ENCODE data around the gene MAB21L3.
A peak's percentile ranks its signal among the peaks of the same experiment; 100 is the strongest.

The MAB21L3 gene

DNA sequence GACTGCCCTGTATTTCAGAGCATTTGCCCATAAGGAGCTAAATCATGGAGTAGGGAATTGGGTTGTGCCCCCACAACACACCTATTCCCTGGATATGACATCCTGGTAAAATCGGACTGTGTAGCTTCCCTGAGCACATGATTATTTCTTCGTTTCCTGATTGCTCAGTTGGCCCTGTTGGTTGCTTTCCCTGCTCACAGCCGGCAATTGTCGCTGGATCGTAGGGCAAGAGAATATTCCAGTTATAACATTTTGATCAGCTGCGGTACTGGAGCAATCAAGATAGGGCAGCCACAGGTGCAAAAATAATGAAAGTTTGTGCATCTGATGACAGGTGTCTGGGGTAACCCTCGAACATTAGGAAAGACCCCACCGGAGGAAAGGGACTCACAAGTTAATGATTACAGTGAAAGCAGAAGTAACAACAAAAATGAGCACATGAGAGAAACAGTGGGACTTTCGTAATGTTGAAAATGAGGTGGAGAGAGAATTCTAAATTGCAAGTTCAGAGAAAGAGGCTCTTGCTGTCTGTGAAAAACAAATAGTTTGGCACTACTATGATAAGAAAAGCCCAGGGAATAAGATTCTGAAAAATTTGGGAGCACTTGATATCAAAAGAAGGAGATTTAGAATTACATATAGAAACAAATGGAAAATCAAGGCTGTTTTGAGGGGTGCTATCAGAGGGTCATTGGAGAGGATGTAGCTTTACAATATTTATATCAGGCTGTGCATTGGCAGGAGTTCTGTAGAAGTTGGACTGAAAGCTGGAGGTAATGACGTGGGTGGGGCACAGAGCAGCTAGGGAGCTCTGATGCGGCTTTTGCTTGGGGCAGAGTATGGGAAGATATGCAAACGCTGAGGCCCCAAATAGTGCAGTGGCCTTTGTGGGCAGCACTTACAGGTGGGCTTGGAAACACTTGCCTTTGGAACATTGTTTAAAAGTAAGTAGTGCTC lies at the start of gene MAB21L3:
Gene MAB21L3 (plus strand): TSS at position 833 of the 957 bp plus-strand sequence. CDS start 1,217 bp downstream, outside the sequence.
- TF ChIP-seq POLR2A (IDR thresholded peaks at IDR 0.05; ENCODE audit: low read length) (no peak), GATA1 (IDR thresholded peaks at IDR 0.05; ENCODE audit: low read depth, low read length) (no peak)
- DNase-seq, result no peak

DNA sequence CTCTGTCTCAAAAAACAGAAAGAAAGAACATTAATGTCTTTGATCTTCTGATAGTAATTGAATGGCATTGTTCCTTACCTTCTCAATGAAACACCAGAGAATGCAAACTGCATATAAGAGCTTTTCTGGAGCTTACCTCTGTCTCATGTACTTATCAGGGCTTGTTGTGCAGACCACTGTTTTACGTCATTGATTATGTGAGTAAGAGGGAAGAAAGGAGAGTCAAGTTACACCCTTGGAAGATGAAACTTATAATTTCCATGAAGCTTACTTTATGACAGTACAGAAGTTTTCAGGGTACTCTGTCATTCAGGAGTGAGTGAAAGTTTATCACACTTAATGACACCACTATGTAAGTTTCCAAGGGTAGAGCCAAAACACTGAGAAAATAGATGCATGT lies 49.0 kb upstream of the MAB21L3 start:
- no peak for DNase-seq
- TF ChIP-seq POLR2A (IDR thresholded peaks at IDR 0.05; ENCODE audit: low read length) (no peak), GATA1 (IDR thresholded peaks at IDR 0.05; ENCODE audit: low read depth, low read length) (no peak)

DNA sequence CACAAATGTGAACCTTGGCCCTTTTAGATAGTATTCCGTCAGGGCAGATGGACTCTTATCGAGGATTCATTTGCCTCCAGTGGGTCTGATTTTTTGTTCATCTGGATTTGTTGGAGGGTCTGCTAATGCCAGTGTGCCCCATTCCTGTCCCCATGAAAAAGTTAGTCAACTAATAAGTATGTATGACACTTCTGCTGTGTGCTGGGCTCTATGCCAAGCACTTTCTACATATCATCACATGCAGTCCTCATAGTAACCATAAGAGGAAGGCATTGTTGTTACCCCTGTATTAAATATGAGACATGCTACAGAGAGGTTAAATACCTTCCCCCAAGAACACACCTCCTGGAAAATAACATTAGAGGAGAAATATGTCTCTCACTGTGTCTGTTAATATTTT lies 46.6 kb upstream of the MAB21L3 start:
- DNase-seq, result peak; percentile 22 to 28
- no peak for TF ChIP-seq GATA1 (IDR thresholded peaks at IDR 0.05; ENCODE audit: low read depth, low read length)
- no peak for TF ChIP-seq POLR2A (IDR thresholded peaks at IDR 0.05; ENCODE audit: low read length)

DNA sequence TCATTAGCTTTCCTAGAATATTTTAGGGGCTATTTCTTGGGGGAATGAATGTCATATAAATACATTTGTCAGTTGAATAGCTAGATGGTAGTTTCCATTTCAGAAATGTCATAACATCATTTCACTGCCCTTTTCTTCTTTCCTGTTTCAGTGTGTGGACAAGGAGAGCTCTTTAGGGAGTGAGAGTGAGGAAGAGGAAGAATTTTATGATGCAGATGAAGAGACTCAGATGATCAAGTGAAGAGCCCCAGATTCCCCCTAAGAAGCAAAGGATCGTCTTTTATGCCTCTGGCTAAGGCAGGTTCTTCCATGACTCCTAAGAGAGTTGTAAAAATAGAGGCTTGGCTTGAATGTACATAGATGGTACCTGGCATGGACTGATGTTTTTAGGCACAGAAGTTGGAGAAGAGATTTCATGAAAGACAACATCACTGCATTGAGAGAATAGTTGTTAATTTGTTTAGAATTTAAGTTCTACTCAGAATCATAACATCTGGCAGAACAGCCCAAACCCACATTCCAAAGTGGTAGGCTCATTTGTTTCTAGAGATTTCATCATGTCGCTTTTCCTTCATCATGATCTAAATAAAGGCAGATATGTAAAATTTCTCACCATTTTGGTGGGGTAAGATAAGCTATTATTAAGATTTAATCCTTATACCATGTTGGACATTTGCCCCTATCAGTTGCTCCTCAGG lies 44.2 kb upstream of the MAB21L3 start:
- no peak for DNase-seq
- no peak for TF ChIP-seq GATA1 (IDR thresholded peaks at IDR 0.05; ENCODE audit: low read depth, low read length)
- no peak for TF ChIP-seq POLR2A (IDR thresholded peaks at IDR 0.05; ENCODE audit: low read length)

DNA sequence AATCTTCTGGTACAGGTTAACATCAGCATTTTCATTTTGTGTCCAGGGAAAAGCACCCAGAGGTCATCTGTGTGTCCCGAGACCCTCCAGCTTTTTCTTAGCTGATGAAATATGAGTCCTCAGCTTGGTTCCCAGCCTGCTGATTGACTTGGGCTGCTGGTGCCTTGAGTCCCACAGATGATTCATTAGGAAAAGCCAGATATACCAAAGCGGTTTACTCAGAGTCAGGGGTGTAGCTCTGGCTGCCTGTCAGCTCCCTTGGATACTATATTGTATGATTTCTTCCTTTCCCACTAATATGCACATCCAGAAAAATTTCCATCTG lies 43.7 kb upstream of the MAB21L3 start:
- TF ChIP-seq POLR2A (IDR thresholded peaks at IDR 0.05; ENCODE audit: low read length), result no peak
- no peak for DNase-seq

DNA sequence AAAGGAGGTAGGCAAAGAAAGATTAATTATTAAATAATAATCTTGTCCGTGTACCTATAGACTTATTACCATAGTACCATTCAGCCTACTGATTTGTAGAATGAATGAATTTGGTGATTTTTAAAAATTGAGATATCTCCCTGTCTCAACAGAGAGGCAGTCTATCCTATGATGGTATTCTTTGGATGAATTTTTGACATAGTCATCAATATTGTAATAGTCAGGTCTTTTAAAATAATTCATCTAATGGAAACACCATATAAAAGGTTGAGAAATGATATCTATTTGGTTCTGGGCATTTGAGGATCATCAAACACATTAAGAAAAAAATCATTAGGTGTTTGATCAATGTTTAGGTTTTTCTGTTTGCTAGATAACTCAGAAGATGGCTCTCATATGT lies 35.6 kb upstream of the MAB21L3 start:
- no peak for DNase-seq
- TF ChIP-seq POLR2A (IDR thresholded peaks at IDR 0.05; ENCODE audit: low read length) (no peak), GATA1 (IDR thresholded peaks at IDR 0.05; ENCODE audit: low read depth, low read length) (no peak)

DNA sequence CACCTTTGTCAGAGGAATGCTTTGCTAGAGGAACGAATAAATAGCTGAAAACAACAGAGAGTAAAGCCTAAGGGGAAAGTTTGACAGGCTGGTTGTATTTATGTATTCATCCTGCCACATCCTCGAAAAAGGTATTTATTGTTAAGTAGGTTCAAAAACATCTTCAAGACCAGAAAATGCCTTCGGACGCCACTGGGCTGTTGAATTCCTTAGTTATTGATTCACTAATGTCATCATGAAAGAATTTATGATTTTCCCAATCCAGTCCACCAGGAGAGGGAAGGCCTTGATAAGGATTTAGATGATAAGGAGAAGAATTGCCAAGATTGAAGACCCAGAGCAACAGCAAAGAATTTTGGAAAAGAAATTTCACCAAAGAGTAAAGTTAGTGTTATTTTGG lies 35.2 kb upstream of the MAB21L3 start:
- TF ChIP-seq GATA1 (IDR thresholded peaks at IDR 0.05; ENCODE audit: low read depth, low read length) (no peak), POLR2A (IDR thresholded peaks at IDR 0.05; ENCODE audit: low read length) (no peak)
- no peak for DNase-seq

DNA sequence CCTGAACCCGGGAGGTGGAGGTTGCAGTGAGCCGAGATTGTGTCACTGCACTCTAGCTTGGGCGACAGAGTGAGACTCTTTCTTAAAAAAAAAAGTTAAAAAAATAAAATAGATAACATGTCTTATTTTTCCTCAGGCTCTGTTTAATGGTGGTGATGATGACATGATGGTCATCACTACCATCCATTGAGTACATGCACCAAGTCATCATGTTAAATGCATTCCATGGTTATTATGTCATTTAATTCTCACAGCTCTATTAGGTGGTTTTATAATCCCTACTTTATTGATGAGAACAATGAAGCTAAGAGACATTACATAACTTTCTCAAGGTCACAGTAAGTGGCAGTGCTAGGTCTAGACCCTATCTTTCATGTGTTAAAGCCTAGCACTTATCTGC lies 34.4 kb upstream of the MAB21L3 start:
- DNase-seq, result no peak

DNA sequence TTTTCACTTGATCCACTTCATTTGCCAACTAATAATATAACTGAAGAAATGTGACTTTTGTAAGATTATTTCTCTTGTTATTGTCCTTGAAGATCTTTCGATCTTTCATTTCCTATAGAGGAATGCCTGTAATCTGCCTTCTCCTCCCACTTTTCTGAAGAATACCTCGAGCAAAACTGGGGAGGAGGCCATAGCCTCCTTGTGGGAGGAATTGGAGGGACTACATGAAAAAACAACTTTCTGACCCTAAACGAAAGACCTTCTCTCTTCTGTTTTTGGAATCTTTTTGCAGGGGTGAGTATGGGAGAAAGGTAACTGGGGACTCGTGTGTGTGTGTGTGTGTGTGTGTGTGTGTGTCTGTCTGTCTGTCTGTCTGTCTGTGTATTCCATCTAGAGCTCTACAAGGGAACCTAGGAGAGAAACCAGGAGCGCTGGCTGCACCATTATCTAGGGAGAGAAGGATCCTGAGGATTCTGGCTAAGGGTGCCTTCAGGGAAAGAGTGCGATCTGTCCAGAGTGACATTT lies 32.4 kb upstream of the MAB21L3 start:
- TF ChIP-seq GATA1 (IDR thresholded peaks at IDR 0.05; ENCODE audit: low read depth, low read length) (no peak), POLR2A (IDR thresholded peaks at IDR 0.05; ENCODE audit: low read length) (no peak)
- no peak for DNase-seq

More for the DNA sequence above, 34.4 kb upstream of the MAB21L3 start:
- TF ChIP-seq GATA1 (IDR thresholded peaks at IDR 0.05; ENCODE audit: low read depth, low read length) (no peak), POLR2A (IDR thresholded peaks at IDR 0.05; ENCODE audit: low read length) (no peak)

DNA sequence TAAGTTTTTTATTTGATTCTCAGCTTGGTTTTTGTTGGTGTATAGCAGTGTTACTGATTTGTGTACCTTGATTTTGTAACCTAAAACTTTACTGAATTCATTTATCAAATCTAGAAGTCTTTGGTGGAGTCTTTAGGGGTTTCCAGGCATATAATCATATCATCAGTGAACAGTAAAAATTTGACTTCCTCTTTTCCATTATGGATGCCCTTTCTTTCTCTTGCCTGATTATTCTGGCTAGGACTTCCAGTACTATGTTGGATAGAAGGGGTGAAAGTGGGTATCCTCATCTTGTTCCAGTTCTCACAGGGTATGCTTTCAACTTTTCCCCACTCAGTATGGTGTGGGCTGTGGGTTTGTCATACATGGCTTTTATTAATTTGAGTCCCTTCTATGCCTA lies 23.6 kb upstream of the MAB21L3 start:
- no peak for DNase-seq
- TF ChIP-seq GATA1 (IDR thresholded peaks at IDR 0.05; ENCODE audit: low read depth, low read length) (no peak), POLR2A (IDR thresholded peaks at IDR 0.05; ENCODE audit: low read length) (no peak)

DNA sequence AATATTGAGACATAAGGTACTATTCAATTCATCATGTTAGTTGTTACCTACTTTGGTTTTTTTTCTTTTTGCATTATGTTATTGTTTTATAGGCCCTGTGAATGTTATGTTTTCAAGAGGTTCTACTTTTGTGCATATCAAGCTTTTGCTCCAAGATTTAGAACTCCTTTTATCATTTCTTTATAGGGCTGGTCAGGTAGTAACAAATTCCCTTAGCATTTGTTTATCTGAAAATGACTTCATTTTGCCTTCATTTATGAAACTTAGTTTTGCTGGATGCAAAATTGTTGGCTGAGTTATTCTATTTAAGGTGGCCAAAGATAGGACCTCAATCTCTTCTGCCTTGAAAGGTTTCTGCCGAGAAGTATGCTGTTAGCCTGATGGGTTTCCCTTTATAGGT lies 21.3 kb upstream of the MAB21L3 start:
- no peak for DNase-seq
- TF ChIP-seq POLR2A (IDR thresholded peaks at IDR 0.05; ENCODE audit: low read length) (no peak), GATA1 (IDR thresholded peaks at IDR 0.05; ENCODE audit: low read depth, low read length) (no peak)

DNA sequence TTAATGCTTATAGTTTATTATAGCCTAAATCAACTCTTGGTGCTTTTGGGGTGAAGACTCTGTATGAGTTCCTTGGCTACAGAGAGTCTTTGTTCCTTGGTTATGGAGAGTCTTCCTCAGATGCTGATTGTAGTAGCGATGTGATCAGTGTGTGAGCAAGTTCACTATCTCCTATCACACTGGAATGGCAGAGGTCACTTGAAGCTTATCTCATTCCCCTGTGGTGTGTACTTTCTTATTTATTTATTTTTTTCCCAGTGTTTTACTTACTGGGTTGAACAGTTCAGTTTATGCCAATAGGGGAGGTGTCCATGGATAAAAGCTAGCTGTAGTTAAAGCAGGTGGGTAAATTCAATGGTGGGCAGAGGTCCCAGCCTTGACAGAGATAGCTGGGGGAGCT lies 20.1 kb upstream of the MAB21L3 start:
- TF ChIP-seq GATA1 (IDR thresholded peaks at IDR 0.05; ENCODE audit: low read depth, low read length), result no peak
- TF ChIP-seq POLR2A (IDR thresholded peaks at IDR 0.05; ENCODE audit: low read length), result no peak
- DNase-seq, result no peak

DNA sequence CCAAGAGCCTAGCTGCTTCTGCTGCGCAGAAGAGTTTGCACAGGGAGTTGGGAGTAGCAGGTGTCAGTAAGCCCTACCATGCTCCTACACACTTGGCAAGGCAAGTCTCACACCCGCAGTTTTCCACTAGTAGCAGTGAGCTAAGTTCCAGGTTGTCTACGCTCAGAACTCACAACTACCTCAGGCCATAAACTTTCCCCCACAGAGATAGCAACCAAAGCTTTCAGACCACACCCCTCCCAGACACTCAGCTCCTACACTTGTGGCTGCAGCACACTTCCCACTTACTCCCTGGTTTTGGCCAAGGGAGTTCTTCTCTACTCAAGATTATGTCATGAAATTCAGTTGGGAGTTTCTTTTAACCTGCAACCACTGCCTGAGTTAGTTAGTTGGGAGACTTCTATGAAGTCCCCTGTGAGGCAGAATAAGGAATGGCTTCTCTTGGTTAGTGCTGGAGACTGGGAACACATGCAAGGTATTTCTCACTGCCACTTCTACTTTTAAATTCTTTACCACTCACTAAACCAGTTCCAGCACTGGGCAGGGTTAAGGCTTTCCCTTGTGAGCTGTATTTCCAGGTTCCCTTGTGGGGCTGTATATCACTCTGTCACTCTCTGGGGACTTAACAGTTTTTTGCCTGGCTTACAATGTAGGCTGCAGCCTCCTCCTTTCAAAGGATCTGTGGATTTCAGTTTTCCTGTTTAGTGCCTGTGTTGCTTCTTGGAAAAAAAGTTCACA lies 18.3 kb upstream of the MAB21L3 start:
- peak; percentile 11 to 18 for DNase-seq
- TF ChIP-seq GATA1 (IDR thresholded peaks at IDR 0.05; ENCODE audit: low read depth, low read length), result no peak
- no peak for TF ChIP-seq POLR2A (IDR thresholded peaks at IDR 0.05; ENCODE audit: low read length)

DNA sequence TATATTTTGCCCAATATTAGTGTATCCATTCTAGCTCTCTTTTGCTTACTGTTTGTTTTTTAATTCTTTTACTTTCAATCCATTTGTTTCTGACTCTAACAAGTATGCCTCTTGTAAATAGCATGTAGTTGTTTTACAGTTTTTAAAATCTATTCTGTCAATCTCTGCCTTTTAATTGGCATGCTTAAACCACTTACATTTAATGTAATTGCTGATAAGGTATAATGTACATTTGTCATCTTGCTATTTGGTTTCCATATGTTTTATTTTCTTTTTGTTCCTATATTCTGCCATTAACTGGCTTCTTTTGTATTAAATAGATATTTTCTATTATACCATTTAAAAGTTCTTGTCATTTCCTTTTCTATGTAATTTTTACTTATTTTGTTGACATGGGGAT lies 16.2 kb upstream of the MAB21L3 start:
- no peak for DNase-seq
- TF ChIP-seq POLR2A (IDR thresholded peaks at IDR 0.05; ENCODE audit: low read length), result no peak
- no peak for TF ChIP-seq GATA1 (IDR thresholded peaks at IDR 0.05; ENCODE audit: low read depth, low read length)
